DND-41 (cell line): Measurements from ENCODE around the gene ALG1.
"Not testable (repeated sequence)": the region's sequence is repeated elsewhere in the genome, so short reads cannot be mapped to it uniquely, and the experiment has no call there.

Experiments
- ATAC-seq: fragments of 200-7000 bp; cut with Tn5 transposase; 3 replicates; pipeline ENCODE4 v1.9.1; 2021; ENCODE audit warnings: low read depth; ENCODE audit not compliant: insufficient read depth
- DNase-seq: peaks from one replicate; pipeline ENCODE4 v3.0.0-alpha.2; 2020
- H2AFZ ChIP-seq: 2 replicates; pipeline ENCODE4 v1.6.0; 2012; ENCODE audit warnings: low read depth, low read length
- H3K27ac ChIP-seq: 2 replicates; pipeline ENCODE4 v1.5.1; 2012; ENCODE audit warnings: low read length, inconsistent platforms
- H3K27me3 ChIP-seq: fragments of 200-600 bp; sonication (generic); 2 replicates; pipeline ENCODE4 v1.6.0; 2012; ENCODE audit warnings: low read length, mild to moderate bottlenecking, inconsistent platforms; ENCODE audit not compliant: insufficient read depth, poor library complexity
- H3K36me3 ChIP-seq: 2 replicates; pipeline ENCODE4 v1.5.1; 2012; ENCODE audit warnings: low read length, inconsistent platforms; ENCODE audit not compliant: insufficient read depth
- H3K4me1 ChIP-seq: 2 replicates; pipeline ENCODE4 v1.5.1; 2012; ENCODE audit warnings: mild to moderate bottlenecking, low read length; ENCODE audit not compliant: insufficient read depth
- H3K4me2 ChIP-seq: 2 replicates; pipeline ENCODE4 v1.6.0; 2012; ENCODE audit warnings: mild to moderate bottlenecking, moderate library complexity, low read length, inconsistent platforms; ENCODE audit not compliant: insufficient read depth
- H3K4me3 ChIP-seq, 2 experiments: fragments of 200-600 bp in 1 of 2; shearing (Covaris generic) in 1 of 2; 2 replicates each; pipeline ENCODE4 v1.5.1; 2012 to 2016; ENCODE audit warnings: inconsistent platforms in 2 of 2, low read length in 2 of 2, mild to moderate bottlenecking in 2 of 2, low read depth in 1 of 2, moderate library complexity in 1 of 2
- H3K79me2 ChIP-seq: 2 replicates; pipeline ENCODE4 v1.6.0; 2012; ENCODE audit warnings: low read length, inconsistent platforms; ENCODE audit not compliant: insufficient read depth
- H3K9ac ChIP-seq: 2 replicates; pipeline ENCODE4 v1.6.0; 2012; ENCODE audit warnings: low read depth, mild to moderate bottlenecking, inconsistent platforms, low read length, moderate library complexity
- H3K9me3 ChIP-seq: 2 replicates; pipeline ENCODE4 v1.5.1; 2012; ENCODE audit warnings: low read length, moderate library complexity, mild to moderate bottlenecking, inconsistent platforms; ENCODE audit not compliant: insufficient read depth, severe bottlenecking
- H4K20me1 ChIP-seq: 2 replicates; pipeline ENCODE4 v1.6.0; 2012; ENCODE audit warnings: low read length; ENCODE audit not compliant: insufficient read depth
- CTCF ChIP-seq: IDR thresholded peaks from 2 replicates; pipeline ENCODE4 v1.5.1; 2012; ENCODE audit warnings: borderline replicate concordance, low read length, moderate library complexity, mild to moderate bottlenecking; ENCODE audit not compliant: poor library complexity, severe bottlenecking; ENCODE audit errors: extremely low read depth

ALG1 gene

GRCh38 chr16:5084802-5085201 lies 13.2 kb downstream of the ALG1 start:
- H3K79me2 ChIP-seq, H4K20me1 ChIP-seq, H3K9ac ChIP-seq, H2AFZ ChIP-seq, H3K27ac ChIP-seq, H3K9me3 ChIP-seq, H3K4me2 ChIP-seq, H3K4me3 ChIP-seq, H3K4me1 ChIP-seq, ATAC-seq, H3K27me3 ChIP-seq: not testable (repeated sequence)
- TF ChIP-seq CTCF = peak; percentile 65
- peak; percentile 61 for DNase-seq
- H3K36me3 ChIP-seq = peaks cover 14% of the 10 kb centered on the region; the same call in 1 of the 2 replicates

GRCh38 chr16:5085716-5086115 lies 14.1 kb downstream of the ALG1 start:
- not testable (repeated sequence) for H3K9me3 ChIP-seq, H3K79me2 ChIP-seq

GRCh38 chr16:5088086-5088790 lies 16.6 kb downstream of the ALG1 start:
- not testable (repeated sequence) for DNase-seq, H3K9me3 ChIP-seq, H2AFZ ChIP-seq, H3K36me3 ChIP-seq, H3K4me1 ChIP-seq, H3K9ac ChIP-seq, H3K79me2 ChIP-seq, H4K20me1 ChIP-seq, ATAC-seq, H3K27ac ChIP-seq, H3K4me2 ChIP-seq, H3K27me3 ChIP-seq, H3K4me3 ChIP-seq

More at GRCh38 chr16:5085716-5086115, 14.1 kb downstream of the ALG1 start:
- H3K9ac ChIP-seq, H2AFZ ChIP-seq, H3K4me1 ChIP-seq, H3K27ac ChIP-seq, H4K20me1 ChIP-seq, H3K27me3 ChIP-seq, H3K4me3 ChIP-seq, DNase-seq, H3K4me2 ChIP-seq, ATAC-seq: not testable (repeated sequence)
- H3K36me3 ChIP-seq = peaks cover 14% of the 10 kb centered on the region; the same call in 1 of the 2 replicates

- H3K27me3 ChIP-seq, H3K4me3 ChIP-seq, H3K27ac ChIP-seq, H3K4me2 ChIP-seq, H3K36me3 ChIP-seq, H3K9me3 ChIP-seq, H3K79me2 ChIP-seq, H4K20me1 ChIP-seq, H3K9ac ChIP-seq, H3K4me1 ChIP-seq, H2AFZ ChIP-seq, DNase-seq, ATAC-seq: not testable (repeated sequence)
These were observed 17.3 kb downstream of the ALG1 start for GRCh38 chr16:5088936-5089335.

- not testable (repeated sequence) for H3K9me3 ChIP-seq, H3K79me2 ChIP-seq, H2AFZ ChIP-seq, H3K4me1 ChIP-seq, H3K9ac ChIP-seq, H3K4me3 ChIP-seq, H3K27ac ChIP-seq, H3K4me2 ChIP-seq, H3K36me3 ChIP-seq, H3K27me3 ChIP-seq, ATAC-seq, DNase-seq, H4K20me1 ChIP-seq
These were observed 18.4 kb downstream of the ALG1 start for GRCh38 chr16:5089911-5090555.

- H3K4me3 ChIP-seq, H3K27me3 ChIP-seq, H3K36me3 ChIP-seq, H3K4me1 ChIP-seq, H3K9me3 ChIP-seq, H2AFZ ChIP-seq, DNase-seq, H4K20me1 ChIP-seq, H3K4me2 ChIP-seq, H3K9ac ChIP-seq, ATAC-seq, H3K27ac ChIP-seq, H3K79me2 ChIP-seq: not testable (repeated sequence)
These were observed 18.9 kb downstream of the ALG1 start for GRCh38 chr16:5090592-5090991.

GRCh38 chr16:5093081-5093480 lies 21.4 kb downstream of the ALG1 start:
- H3K9me3 ChIP-seq, ATAC-seq, H3K4me3 ChIP-seq, H3K27me3 ChIP-seq, DNase-seq, H3K27ac ChIP-seq, H2AFZ ChIP-seq, H3K4me1 ChIP-seq, H4K20me1 ChIP-seq, H3K4me2 ChIP-seq, H3K79me2 ChIP-seq, H3K9ac ChIP-seq, H3K36me3 ChIP-seq: not testable (repeated sequence)
